ENCODE data around the gene MBNL2. TPM values are rescaled to one million over a fixed set of nuclear protein-coding genes. Genes with fewer than 3 reads are reported as not detected.

The MBNL2 gene
- total and polyA plus RNA-seq, 2 of the 13 experiments (the other 11 are each of a cell fraction or from before 2014, with no cell fraction given) = 30.8 to 59.0 TPM

DNA sequence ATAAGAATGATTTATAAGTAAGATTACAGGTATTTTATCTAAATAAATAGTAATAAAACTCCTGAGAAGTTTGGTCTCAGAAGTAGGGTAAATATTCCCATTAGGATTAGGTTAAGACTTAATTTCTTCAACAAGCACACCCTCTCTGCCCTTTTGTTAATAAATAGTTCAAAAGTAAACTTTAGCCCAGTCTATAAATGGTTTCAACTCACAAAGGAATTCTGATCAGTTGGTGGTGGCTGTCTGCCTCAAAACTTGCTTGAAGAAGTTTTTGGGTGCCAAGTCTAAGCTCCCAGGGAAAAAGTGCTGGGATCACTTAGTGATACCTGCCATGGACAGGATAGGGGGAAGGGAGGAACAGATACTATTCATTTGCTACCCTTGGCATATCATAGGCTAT lies 22.9 kb downstream of the MBNL2 start:
- DNase-seq (ENCODE audit: low spot score) = no peak
- ATAC-seq = peak; percentile 37; the same call in 2 of the 3 replicates
- BruUV-seq (replicated peaks) = no TSS peak
- Histone ChIP-seq H3K4me2 (ENCODE audit: low read depth, low read length) (peak overlapping the region; percentile 75), H3K27ac (ENCODE audit: extremely low read length, insufficient read depth, low read length) (peak overlapping the region; percentile 79), H4K20me1 (ENCODE audit: insufficient read depth, low read length) (peaks cover 83% of the 10 kb centered on the region), H3K9ac (ENCODE audit: insufficient read depth, low read depth, low read length) (peak overlapping the region; percentile 48), H3K79me2 (ENCODE audit: insufficient read depth, low read length) (peaks cover 100% of the 10 kb centered on the region), H3K27me3 (ENCODE audit: control insufficient read depth in 1 of 2, insufficient read depth in 2 of 2, low read length in 2 of 2) (no peaks in the 10 kb centered on the region), H3K9me3 (ENCODE audit: low read length) (no peaks in the 10 kb centered on the region), H3K36me3 (replicated peaks in 1 of 2; ENCODE audit: control insufficient read depth in 1 of 2, insufficient read depth in 2 of 2, low read length in 2 of 2) (peaks cover 0 to 23% of the 10 kb centered on the region in 2 experiments; a peak in 4 of 5 replicates), H3K4me3 (replicated peaks in 1 of 3; ENCODE audit: insufficient read depth in 1 of 3, low read depth in 2 of 3, low read length in 3 of 3) (peak overlapping the region in 1 of 3 experiments; percentile 36; a peak in 2 of 6 replicates), H2AFZ (ENCODE audit: low read length) (no peak overlapping the region), H3K4me1 (ENCODE audit: insufficient read depth, low read length) (peaks cover 97% of the 10 kb centered on the region)
- in situ Hi-C loops (cut with HindIII; ENCODE audit: extremely low pct_ligation_motif_present, low pct_unique_long_range_greater_than_20kb) = no loop called here
- POLR2A ChIA-PET = interaction anchor here (1.0 to 1.4 kb wide), 3 partner anchors 10 to 23 kb away, joined by 3 to 4 read pairs (median 3); partner anchors contain the start of gene MBNL2
- intact Hi-C loops (cut with micrococcal nuclease; ENCODE audit: unreplicated experiment) = no loop called here
- CTCF ChIA-PET (ENCODE audit: low intra/inter-chr PET ratio, low total read pairs) = no interaction called here
- FAIRE-seq = no peak
- TF ChIP-seq SRF (IDR thresholded peaks at IDR 0.05; ENCODE audit: low read depth, low read length) (no peak), ZNF772 (CRISPR knock-in tag; IDR thresholded peaks at IDR 0.05) (no peak), KDM2A (CRISPR knock-in tag; IDR thresholded peaks at IDR 0.05; ENCODE audit: borderline replicate concordance, low read depth) (no peak), FOXK2 (IDR thresholded peaks at IDR 0.05) (no peak), MBNL3 (CRISPR knock-in tag; conservative IDR thresholded peaks at IDR 0.05) (no peak), ZNF44 (CRISPR knock-in tag; IDR thresholded peaks at IDR 0.05) (no peak), MAFG (CRISPR knock-in tag; IDR thresholded peaks at IDR 0.05) (no peak), ZNF660 (CRISPR knock-in tag; IDR thresholded peaks at IDR 0.05; ENCODE audit: borderline replicate concordance, low read depth) (no peak), STAT5B (CRISPR knock-in tag; IDR thresholded peaks at IDR 0.05) (no peak), ATF7-NPFF (CRISPR knock-in tag; IDR thresholded peaks at IDR 0.05; ENCODE audit: low read depth) (no peak), FOXO1 (CRISPR knock-in tag; IDR thresholded peaks at IDR 0.05) (no peak), SPEN (CRISPR knock-in tag; IDR thresholded peaks at IDR 0.05; ENCODE audit: low read depth) (no peak), NR2F2 (IDR thresholded peaks at IDR 0.05; ENCODE audit: borderline replicate concordance, low read depth) (0 out of 2 replicates have a peak, but pooled peaks have one; percentile 65)
- TF ChIP-seq, protein P1, sequence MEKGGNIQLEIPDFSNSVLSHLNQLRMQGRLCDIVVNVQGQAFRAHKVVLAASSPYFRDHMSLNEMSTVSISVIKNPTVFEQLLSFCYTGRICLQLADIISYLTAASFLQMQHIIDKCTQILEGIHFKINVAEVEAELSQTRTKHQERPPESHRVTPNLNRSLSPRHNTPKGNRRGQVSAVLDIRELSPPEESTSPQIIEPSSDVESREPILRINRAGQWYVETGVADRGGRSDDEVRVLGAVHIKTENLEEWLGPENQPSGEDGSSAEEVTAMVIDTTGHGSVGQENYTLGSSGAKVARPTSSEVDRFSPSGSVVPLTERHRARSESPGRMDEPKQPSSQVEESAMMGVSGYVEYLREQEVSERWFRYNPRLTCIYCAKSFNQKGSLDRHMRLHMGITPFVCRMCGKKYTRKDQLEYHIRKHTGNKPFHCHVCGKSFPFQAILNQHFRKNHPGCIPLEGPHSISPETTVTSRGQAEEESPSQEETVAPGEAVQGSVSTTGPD (CRISPR knock-in tag; IDR thresholded peaks at IDR 0.05) = no peak
- TF ChIP-seq, protein P2, sequence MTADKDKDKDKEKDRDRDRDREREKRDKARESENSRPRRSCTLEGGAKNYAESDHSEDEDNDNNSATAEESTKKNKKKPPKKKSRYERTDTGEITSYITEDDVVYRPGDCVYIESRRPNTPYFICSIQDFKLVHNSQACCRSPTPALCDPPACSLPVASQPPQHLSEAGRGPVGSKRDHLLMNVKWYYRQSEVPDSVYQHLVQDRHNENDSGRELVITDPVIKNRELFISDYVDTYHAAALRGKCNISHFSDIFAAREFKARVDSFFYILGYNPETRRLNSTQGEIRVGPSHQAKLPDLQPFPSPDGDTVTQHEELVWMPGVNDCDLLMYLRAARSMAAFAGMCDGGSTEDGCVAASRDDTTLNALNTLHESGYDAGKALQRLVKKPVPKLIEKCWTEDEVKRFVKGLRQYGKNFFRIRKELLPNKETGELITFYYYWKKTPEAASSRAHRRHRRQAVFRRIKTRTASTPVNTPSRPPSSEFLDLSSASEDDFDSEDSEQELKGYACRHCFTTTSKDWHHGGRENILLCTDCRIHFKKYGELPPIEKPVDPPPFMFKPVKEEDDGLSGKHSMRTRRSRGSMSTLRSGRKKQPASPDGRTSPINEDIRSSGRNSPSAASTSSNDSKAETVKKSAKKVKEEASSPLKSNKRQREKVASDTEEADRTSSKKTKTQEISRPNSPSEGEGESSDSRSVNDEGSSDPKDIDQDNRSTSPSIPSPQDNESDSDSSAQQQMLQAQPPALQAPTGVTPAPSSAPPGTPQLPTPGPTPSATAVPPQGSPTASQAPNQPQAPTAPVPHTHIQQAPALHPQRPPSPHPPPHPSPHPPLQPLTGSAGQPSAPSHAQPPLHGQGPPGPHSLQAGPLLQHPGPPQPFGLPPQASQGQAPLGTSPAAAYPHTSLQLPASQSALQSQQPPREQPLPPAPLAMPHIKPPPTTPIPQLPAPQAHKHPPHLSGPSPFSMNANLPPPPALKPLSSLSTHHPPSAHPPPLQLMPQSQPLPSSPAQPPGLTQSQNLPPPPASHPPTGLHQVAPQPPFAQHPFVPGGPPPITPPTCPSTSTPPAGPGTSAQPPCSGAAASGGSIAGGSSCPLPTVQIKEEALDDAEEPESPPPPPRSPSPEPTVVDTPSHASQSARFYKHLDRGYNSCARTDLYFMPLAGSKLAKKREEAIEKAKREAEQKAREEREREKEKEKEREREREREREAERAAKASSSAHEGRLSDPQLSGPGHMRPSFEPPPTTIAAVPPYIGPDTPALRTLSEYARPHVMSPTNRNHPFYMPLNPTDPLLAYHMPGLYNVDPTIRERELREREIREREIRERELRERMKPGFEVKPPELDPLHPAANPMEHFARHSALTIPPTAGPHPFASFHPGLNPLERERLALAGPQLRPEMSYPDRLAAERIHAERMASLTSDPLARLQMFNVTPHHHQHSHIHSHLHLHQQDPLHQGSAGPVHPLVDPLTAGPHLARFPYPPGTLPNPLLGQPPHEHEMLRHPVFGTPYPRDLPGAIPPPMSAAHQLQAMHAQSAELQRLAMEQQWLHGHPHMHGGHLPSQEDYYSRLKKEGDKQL (CRISPR knock-in tag; IDR thresholded peaks at IDR 0.05; ENCODE audit: low read depth) = 0 out of 2 replicates have a peak, but pooled peaks have one; percentile 25
- TF ChIP-seq, protein P3, sequence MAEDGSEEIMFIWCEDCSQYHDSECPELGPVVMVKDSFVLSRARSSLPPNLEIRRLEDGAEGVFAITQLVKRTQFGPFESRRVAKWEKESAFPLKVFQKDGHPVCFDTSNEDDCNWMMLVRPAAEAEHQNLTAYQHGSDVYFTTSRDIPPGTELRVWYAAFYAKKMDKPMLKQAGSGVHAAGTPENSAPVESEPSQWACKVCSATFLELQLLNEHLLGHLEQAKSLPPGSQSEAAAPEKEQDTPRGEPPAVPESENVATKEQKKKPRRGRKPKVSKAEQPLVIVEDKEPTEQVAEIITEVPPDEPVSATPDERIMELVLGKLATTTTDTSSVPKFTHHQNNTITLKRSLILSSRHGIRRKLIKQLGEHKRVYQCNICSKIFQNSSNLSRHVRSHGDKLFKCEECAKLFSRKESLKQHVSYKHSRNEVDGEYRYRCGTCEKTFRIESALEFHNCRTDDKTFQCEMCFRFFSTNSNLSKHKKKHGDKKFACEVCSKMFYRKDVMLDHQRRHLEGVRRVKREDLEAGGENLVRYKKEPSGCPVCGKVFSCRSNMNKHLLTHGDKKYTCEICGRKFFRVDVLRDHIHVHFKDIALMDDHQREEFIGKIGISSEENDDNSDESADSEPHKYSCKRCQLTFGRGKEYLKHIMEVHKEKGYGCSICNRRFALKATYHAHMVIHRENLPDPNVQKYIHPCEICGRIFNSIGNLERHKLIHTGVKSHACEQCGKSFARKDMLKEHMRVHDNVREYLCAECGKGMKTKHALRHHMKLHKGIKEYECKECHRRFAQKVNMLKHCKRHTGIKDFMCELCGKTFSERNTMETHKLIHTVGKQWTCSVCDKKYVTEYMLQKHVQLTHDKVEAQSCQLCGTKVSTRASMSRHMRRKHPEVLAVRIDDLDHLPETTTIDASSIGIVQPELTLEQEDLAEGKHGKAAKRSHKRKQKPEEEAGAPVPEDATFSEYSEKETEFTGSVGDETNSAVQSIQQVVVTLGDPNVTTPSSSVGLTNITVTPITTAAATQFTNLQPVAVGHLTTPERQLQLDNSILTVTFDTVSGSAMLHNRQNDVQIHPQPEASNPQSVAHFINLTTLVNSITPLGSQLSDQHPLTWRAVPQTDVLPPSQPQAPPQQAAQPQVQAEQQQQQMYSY (CRISPR knock-in tag; IDR thresholded peaks at IDR 0.05) = no peak
